Endothelial cell of umbilical vein (primary cell): ENCODE measurements around the gene IMPA2. TPM values are rescaled to one million over a fixed set of nuclear protein-coding genes. Genes with fewer than 3 reads are reported as not detected.
A peak's percentile ranks its signal among the peaks of the same experiment; 100 is the strongest.
"Not testable (repeated sequence)": the region's sequence is repeated elsewhere in the genome, so short reads cannot be mapped to it uniquely, and the experiment has no call there.

ENCODE experiments used
- BruUV-seq: library from RNA; stranded (reverse); fragments of 400-500 nt; replicated peaks from 2 replicates; lab custom pipeline; 2021; lab: Mats Ljungman, UMichigan
- CTCF ChIA-PET: fragments of 300-600, 350-600 bp; sonication (Branson Sonifier 250); formaldehyde crosslinking; loops from one replicate; lab custom pipeline; 2021; ENCODE audit warnings: antibody characterized with exemption, inconsistent platforms; lab: Charles Lee
- POLR2A ChIA-PET: fragments of 300-600, 350-600 bp; sonication (Branson Sonifier 250); formaldehyde crosslinking; loops from one replicate; lab custom pipeline; 2021; ENCODE audit warnings: antibody characterized with exemption, inconsistent platforms; lab: Charles Lee
- DNase-seq: peaks from one replicate; pipeline ENCODE4 v3.0.0-alpha.2; 2011; ENCODE audit warnings: low read depth, low spot score
- FAIRE-seq: peaks from 2 replicates; lab custom pipeline; 2011; peaks lifted over from hg19 to GRCh38; lab: Jason Lieb, UNC
- H2AFZ ChIP-seq: 2 replicates; pipeline ENCODE4 v1.6.0; 2012; ENCODE audit warnings: low read depth, low read length, control low read depth, inconsistent platforms
- H3K27ac ChIP-seq: 2 replicates; pipeline ENCODE4 v1.5.1; 2011; ENCODE audit warnings: low read depth, mild to moderate bottlenecking, control low read depth, low read length, moderate library complexity; ENCODE audit not compliant: insufficient read depth
- H3K27me3 ChIP-seq, 2 experiments: 2 replicates each; pipeline versions ENCODE4 v1.6.0 to v1.6.1; 2011; ENCODE audit warnings: low read length in 2 of 2, mixed read lengths in 1 of 2; ENCODE audit not compliant: control insufficient read depth in 2 of 2, insufficient read depth in 2 of 2
- H3K36me3 ChIP-seq, 2 experiments: 2 replicates in 1 of 2; 3 replicates in 1 of 2; pipeline ENCODE4 v1.5.1; 2011; ENCODE audit warnings: low read length in 2 of 2, mild to moderate bottlenecking in 1 of 2, moderate library complexity in 1 of 2; ENCODE audit not compliant: control insufficient read depth in 2 of 2, insufficient read depth in 2 of 2; ENCODE audit errors: extremely low read depth in 1 of 2
- H3K4me1 ChIP-seq: 3 replicates; pipeline ENCODE4 v1.5.1; 2011; ENCODE audit warnings: mild to moderate bottlenecking, low read length; ENCODE audit not compliant: control insufficient read depth, insufficient read depth; ENCODE audit errors: extremely low read depth
- H3K4me2 ChIP-seq: 2 replicates; pipeline ENCODE4 v1.6.1; 2011; ENCODE audit warnings: low read length, control low read depth, mixed read lengths; ENCODE audit not compliant: insufficient read depth
- H3K4me3 ChIP-seq, 3 experiments: fragments of 200-600 bp in 1 of 3; sonication (generic), shearing (Covaris generic) in 1 of 3; replicated peaks in 1 of 3; 2 replicates each; pipeline ENCODE4 v1.5.1; 2011 to 2016; ENCODE audit warnings: control low read depth in 3 of 3, low read length in 3 of 3, mild to moderate bottlenecking in 2 of 3, inconsistent platforms in 1 of 3, low read depth in 1 of 3, moderate library complexity in 1 of 3; ENCODE audit not compliant: insufficient read depth in 1 of 3
- H3K79me2 ChIP-seq: 2 replicates; pipeline ENCODE4 v1.6.0; 2012; ENCODE audit warnings: low read length, inconsistent platforms; ENCODE audit not compliant: control insufficient read depth, insufficient read depth
- H3K9ac ChIP-seq: replicated peaks from 2 replicates; pipeline ENCODE3; 2011; ENCODE audit warnings: low read length, control low read depth; ENCODE audit not compliant: insufficient read depth; ENCODE audit errors: extremely low read depth
- H3K9me1 ChIP-seq: replicated peaks from 3 replicates; pipeline ENCODE4 v1.6.0; 2011; ENCODE audit warnings: mild to moderate bottlenecking, low read length; ENCODE audit not compliant: control insufficient read depth, insufficient read depth; ENCODE audit errors: extremely low read depth
- H3K9me3 ChIP-seq: replicated peaks from 2 replicates; pipeline ENCODE4 v1.5.1; 2012; ENCODE audit warnings: low read length, inconsistent platforms; ENCODE audit not compliant: control insufficient read depth, insufficient read depth
- H4K20me1 ChIP-seq: replicated peaks from 2 replicates; pipeline ENCODE3; 2011; ENCODE audit warnings: mild to moderate bottlenecking, low read length; ENCODE audit not compliant: control insufficient read depth, insufficient read depth; ENCODE audit errors: extremely low read depth
- EZH2 ChIP-seq: IDR thresholded peaks from 2 replicates; pipeline ENCODE4 v1.6.1; 2012; ENCODE audit warnings: borderline replicate concordance, low read depth, mild to moderate bottlenecking, moderate library complexity, low read length, inconsistent platforms; ENCODE audit not compliant: severe bottlenecking
- FOS ChIP-seq: IDR thresholded peaks from 2 replicates; pipeline ENCODE4 v1.6.1; 2011; ENCODE audit warnings: mild to moderate bottlenecking, low read length, moderate library complexity, borderline replicate concordance; ENCODE audit not compliant: insufficient read depth
- JUN ChIP-seq: IDR thresholded peaks from 2 replicates; pipeline ENCODE4 v1.6.1; 2011; ENCODE audit warnings: borderline replicate concordance, low read depth; ENCODE audit not compliant: insufficient read length, insufficient read depth
- MAX ChIP-seq: IDR thresholded peaks from 2 replicates; pipeline ENCODE4 v1.6.1; 2011; ENCODE audit not compliant: insufficient read depth, insufficient read length
- MYC ChIP-seq: IDR thresholded peaks from one replicate; pipeline ENCODE4 v1.6.1; 2011; ENCODE audit warnings: mild to moderate bottlenecking, low read depth, low read length
- POLR2A ChIP-seq: IDR thresholded peaks from 2 replicates; pipeline ENCODE4 v1.6.1; 2012; ENCODE audit warnings: low read depth, mild to moderate bottlenecking, control low read depth, low read length
- POLR2AphosphoS5 ChIP-seq: IDR thresholded peaks from 2 replicates; pipeline ENCODE4 v1.6.1; 2012; ENCODE audit warnings: low read depth, mild to moderate bottlenecking, control low read depth, low read length, moderate library complexity; ENCODE audit not compliant: insufficient read depth
- dilution Hi-C: fragments of 300-500 bp; cut with MboI; formaldehyde crosslinking; loops from one replicate; pipeline ENCODE4 v1.15.0; 2019; ENCODE audit warnings: low sequenced_read_pairs; ENCODE audit not compliant: extremely low pct_ligation_motif_present
- intact Hi-C: fragments of 100-400 bp; cut with micrococcal nuclease; formaldehyde crosslinking; loops from one replicate; pipeline ENCODE4 v1.10.0; 2022
- polyA plus RNA-seq, 4 experiments: library from polyadenylated mRNA; depleted of rRNA in 3 of 4; stranded (reverse) in 3 of 4; unstranded in 1 of 4; fragments of >200 nt; gene quantifications; 2 replicates each; pipeline versions ENCODE4 v1.2.1 to v1.2.3, GENCODE V29; 2011 to 2012; ENCODE audit warnings: missing spikeins in 1 of 4
- total RNA-seq: library from RNA; stranded (reverse); gene quantifications from 2 replicates; pipeline ENCODE4 v1.2.3, GENCODE V29; 2021
- TF ChIP-seq, protein P1 (sequence below), 2 donors: IDR thresholded peaks; 1 replicate in 1 of 2; 2 replicates in 1 of 2; pipeline ENCODE4 v1.5.1; 2011; ENCODE audit warnings: low read length in 2 of 2, mild to moderate bottlenecking in 2 of 2, moderate library complexity in 2 of 2, control low read depth in 1 of 2, inconsistent platforms in 1 of 2, low read depth in 1 of 2; ENCODE audit not compliant: insufficient read depth in 1 of 2; ENCODE audit errors: extremely low read depth in 1 of 2

IMPA2 gene
- total and polyA plus RNA-seq, 2 donors (not counting 3 experiments of a cell fraction or from before 2014, with no cell fraction given), result 6.1 to 8.0 TPM

DNA sequence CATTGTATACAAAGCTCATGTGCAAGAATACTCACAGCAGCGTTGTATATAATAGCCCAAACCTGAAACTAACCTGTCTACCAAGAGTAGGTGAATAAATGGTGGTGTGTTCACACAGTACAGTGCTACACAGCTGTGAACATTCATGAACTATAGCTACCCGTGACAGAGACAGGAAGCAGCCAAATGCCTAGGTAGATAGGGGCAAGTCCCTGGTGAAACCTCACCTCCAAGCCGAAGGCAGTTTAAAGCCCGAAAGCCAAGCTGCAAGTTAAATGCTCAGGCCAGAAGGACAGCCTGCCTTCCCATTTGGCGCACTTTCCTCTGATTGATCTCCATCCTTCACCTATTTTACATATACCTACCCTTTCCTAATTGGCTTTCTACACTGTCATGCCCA lies 36.5 kb upstream of the IMPA2 start:
- Histone ChIP-seq H3K4me3 (no peak overlapping the region), H3K27ac (no peak overlapping the region), H3K27me3 (no peaks in the 10 kb centered on the region), H2AFZ (no peak overlapping the region), H4K20me1 (no peaks in the 10 kb centered on the region), H3K9ac (no peak overlapping the region), H3K4me1 (peaks cover 11% of the 10 kb centered on the region), H3K4me2 (no peak overlapping the region), H3K36me3 (no peaks in the 10 kb centered on the region), H3K9me3 (no peaks in the 10 kb centered on the region), H3K79me2 (no peaks in the 10 kb centered on the region), H3K9me1 (no peaks in the 10 kb centered on the region)
- ChIA-PET CTCF (interaction anchor here (3.9 to 6.6 kb wide), 2 partner anchors 7 to 50 kb away, joined by 25 to 55 read pairs; no protein-coding TSS in a partner anchor), POLR2A (no interaction called here)
- no TSS peak for BruUV-seq
- no peak for FAIRE-seq
- no peak for DNase-seq
- dilution Hi-C loops (no loop called here), intact Hi-C loops (no loop called here)
- TF ChIP-seq JUN (no peak), FOS (no peak), POLR2A (no peak), POLR2AphosphoS5 (no peak), MYC (no peak), MAX (no peak), EZH2 (no peak)
- TF ChIP-seq, protein P1, sequence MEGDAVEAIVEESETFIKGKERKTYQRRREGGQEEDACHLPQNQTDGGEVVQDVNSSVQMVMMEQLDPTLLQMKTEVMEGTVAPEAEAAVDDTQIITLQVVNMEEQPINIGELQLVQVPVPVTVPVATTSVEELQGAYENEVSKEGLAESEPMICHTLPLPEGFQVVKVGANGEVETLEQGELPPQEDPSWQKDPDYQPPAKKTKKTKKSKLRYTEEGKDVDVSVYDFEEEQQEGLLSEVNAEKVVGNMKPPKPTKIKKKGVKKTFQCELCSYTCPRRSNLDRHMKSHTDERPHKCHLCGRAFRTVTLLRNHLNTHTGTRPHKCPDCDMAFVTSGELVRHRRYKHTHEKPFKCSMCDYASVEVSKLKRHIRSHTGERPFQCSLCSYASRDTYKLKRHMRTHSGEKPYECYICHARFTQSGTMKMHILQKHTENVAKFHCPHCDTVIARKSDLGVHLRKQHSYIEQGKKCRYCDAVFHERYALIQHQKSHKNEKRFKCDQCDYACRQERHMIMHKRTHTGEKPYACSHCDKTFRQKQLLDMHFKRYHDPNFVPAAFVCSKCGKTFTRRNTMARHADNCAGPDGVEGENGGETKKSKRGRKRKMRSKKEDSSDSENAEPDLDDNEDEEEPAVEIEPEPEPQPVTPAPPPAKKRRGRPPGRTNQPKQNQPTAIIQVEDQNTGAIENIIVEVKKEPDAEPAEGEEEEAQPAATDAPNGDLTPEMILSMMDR (IDR thresholded peaks at IDR 0.05; ENCODE audit: extremely low read depth in 1 of 2, insufficient read depth in 1 of 2, low read depth in 1 of 2, low read length in 2 of 2), result no peak

DNA sequence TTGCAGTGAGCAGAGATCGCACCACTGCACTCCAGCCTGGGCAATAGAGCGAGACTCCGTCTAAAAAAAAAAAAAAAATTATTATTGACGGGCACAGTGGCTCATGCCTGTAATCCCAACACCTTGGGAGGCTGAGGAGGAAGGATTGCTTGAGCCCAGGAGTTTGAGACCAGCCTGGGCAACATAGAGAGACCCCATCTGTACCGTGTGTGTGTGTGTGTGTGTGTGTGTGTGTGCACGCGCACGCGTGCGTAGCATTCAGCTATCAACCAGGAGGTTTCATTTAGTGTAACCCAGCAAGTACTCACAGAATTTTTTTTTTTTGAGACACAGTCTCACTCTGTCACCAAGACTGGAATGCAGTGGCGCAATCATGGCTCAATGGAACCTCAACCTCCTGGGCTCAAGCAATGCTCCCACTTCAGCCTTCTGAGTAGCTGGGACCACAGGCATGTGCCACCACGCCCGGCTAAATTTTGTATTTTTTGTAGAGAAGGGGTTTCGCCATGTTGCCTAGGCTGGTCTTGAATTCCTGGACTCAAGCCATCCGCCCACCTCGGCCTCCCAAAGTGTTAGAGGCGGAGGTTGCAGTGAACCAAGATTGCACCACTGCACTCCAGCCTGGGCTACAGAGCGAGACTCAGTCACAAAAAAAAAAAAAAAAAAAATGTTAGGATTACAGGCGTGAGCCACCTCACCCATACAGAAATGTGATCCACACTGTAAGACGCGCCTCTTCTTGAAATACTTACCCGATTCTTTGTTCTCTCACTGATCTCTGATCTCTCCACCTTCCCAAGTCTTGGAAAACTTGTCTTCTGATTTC lies 35.3 kb upstream of the IMPA2 start:
- H4K20me1 ChIP-seq, result not testable (repeated sequence)
- intact Hi-C loops, result loop anchor here (2.0 kb wide), 2 partner anchors 37 to 49 kb away; partner anchors contain the start of gene MPPE1
- POLR2A ChIA-PET, result interaction anchor here (0.5 kb wide), 1 partner anchor 42 kb away, joined by 5 read pairs; no protein-coding TSS in a partner anchor

More for the DNA sequence above, 35.3 kb upstream of the IMPA2 start:
- dilution Hi-C loops, H3K79me2 ChIP-seq, H3K4me3 ChIP-seq, FAIRE-seq, DNase-seq, H3K27ac ChIP-seq, H3K9ac ChIP-seq, BruUV-seq, H3K9me1 ChIP-seq, H3K36me3 ChIP-seq, H3K9me3 ChIP-seq, H3K27me3 ChIP-seq: not testable (repeated sequence)
- Histone ChIP-seq H3K4me2 (peak overlapping the region; percentile 76), H2AFZ (peak overlapping the region; percentile 96), H3K4me1 (peaks cover 11% of the 10 kb centered on the region)
- CTCF ChIA-PET, result interaction anchor here (1.3 to 6.6 kb wide), 6 partner anchors 9 to 51 kb away, joined by 4 to 55 read pairs (median 7); partner anchors contain the start of gene IMPA2
